Stimulated activated naive CD8-positive, alpha-beta T cell treated with anti-CD3 and anti-CD28 coated beads, Interleukin-15, amount 100 ng/mL, for 72 hours (primary cell): ENCODE data around the gene TADA2B.
A peak's percentile ranks its signal among the peaks of the same experiment; 100 is the strongest.

ENCODE experiments used
- ATAC-seq: fragments of 150-1000 bp; cut with Tn5 transposase; 2 replicates; pipeline ENCODE4 v1.10.0; 2021; ENCODE audit warnings: mild to moderate bottlenecking, moderate library complexity
- DNase-seq, 2 donors: peaks; one replicate each; pipeline ENCODE4 v3.0.0; 2021 to 2022
- H3K27ac Mint-ChIP-seq, 2 donors: one replicate each; pipeline ENCODE4 v1.8.0; 2022; ENCODE audit warnings: mild to moderate bottlenecking in 2 of 2, mixed read lengths in 2 of 2, moderate library complexity in 2 of 2
- H3K27me3 Mint-ChIP-seq: one replicate; pipeline ENCODE4 v1.8.0; 2022; ENCODE audit warnings: mixed read lengths
- H3K4me1 Mint-ChIP-seq: one replicate; pipeline ENCODE4 v1.8.0; 2022; ENCODE audit warnings: mild to moderate bottlenecking, mixed read lengths
- H3K4me3 Mint-ChIP-seq, 2 donors: one replicate each; pipeline ENCODE4 v1.8.0; 2022; ENCODE audit warnings: mild to moderate bottlenecking in 2 of 2, mixed read lengths in 2 of 2, moderate library complexity in 1 of 2
- H3K9me3 Mint-ChIP-seq, 2 donors: one replicate each; pipeline ENCODE4 v1.8.0; 2022; ENCODE audit warnings: mixed read lengths in 2 of 2

TADA2B gene

GRCh38 chr4:7013175-7013574 lies 30.0 kb upstream of the TADA2B start:
- no peak for DNase-seq
- Mint-ChIP-seq H3K4me3 (no peak overlapping the region), H3K4me1 (peaks cover 13% of the 10 kb centered on the region), H3K9me3 (no peaks in the 10 kb centered on the region), H3K27ac (peak overlapping the region; percentile 25 to 91), H3K27me3 (no peaks in the 10 kb centered on the region)
- no peak for ATAC-seq

- Mint-ChIP-seq H3K4me3 (no peak overlapping the region), H3K4me1 (peaks cover 11% of the 10 kb centered on the region), H3K27ac (peak overlapping the region; percentile 69 to 77), H3K27me3 (no peaks in the 10 kb centered on the region), H3K9me3 (no peaks in the 10 kb centered on the region)
- ATAC-seq: no peak
- no peak for DNase-seq
Observed at GRCh38 chr4:7014815-7015214, 28.4 kb upstream of the TADA2B start.

DNA sequence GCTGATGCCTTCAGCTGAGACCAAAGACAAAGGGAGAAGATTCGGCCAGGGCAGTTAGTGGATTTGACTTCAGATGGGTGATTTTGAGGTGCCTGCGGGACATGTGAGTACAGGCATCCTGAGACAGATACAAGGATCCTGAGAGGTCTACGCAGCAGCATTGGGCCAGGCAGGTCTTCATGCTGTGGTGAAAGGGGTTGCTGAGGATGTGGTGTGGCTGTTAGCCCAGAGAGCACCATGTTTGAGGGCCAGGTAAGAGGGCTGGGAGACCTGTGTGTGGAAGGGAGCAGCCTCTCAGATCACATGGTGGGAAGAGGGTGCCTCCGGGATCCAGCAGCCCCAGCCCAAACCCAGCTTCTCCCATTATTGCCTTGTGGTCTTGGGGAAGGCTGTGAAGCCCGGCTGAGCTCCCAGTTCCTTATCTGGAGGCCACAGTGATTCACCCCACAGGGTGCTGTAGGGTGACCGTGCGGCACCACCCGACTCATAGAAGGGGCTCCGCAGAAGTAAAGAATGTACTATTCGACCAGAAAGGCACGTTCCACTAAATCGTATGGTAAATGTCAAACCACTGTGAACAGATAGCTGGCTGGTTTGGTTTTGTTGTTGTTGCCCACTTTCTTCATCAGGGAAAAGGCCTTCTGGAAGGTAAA lies 27.7 kb upstream of the TADA2B start:
- DNase-seq (no peak), ATAC-seq (no peak)
- Mint-ChIP-seq H3K4me3 (no peak overlapping the region), H3K27me3 (no peaks in the 10 kb centered on the region), H3K4me1 (peaks cover 11% of the 10 kb centered on the region), H3K27ac (peak overlapping the region; percentile 69 to 77), H3K9me3 (no peaks in the 10 kb centered on the region)

GRCh38 chr4:7016086-7016485 lies 27.1 kb upstream of the TADA2B start:
- Mint-ChIP-seq H3K4me3 (no peak overlapping the region), H3K9me3 (no peaks in the 10 kb centered on the region), H3K27me3 (no peaks in the 10 kb centered on the region), H3K27ac (no peak overlapping the region), H3K4me1 (peaks cover 11% of the 10 kb centered on the region)
- no peak for ATAC-seq
- DNase-seq: no peak

- ATAC-seq (no peak), DNase-seq (no peak)
- H3K27ac Mint-ChIP-seq: peak overlapping the region; percentile 46 to 54
- no peak overlapping the region for H3K4me3 Mint-ChIP-seq
- peaks cover 11% of the 10 kb centered on the region for H3K4me1 Mint-ChIP-seq
- H3K27me3 Mint-ChIP-seq: no peaks in the 10 kb centered on the region
- no peaks in the 10 kb centered on the region for H3K9me3 Mint-ChIP-seq
Observed at GRCh38 chr4:7016512-7016911, 26.7 kb upstream of the TADA2B start.

DNA sequence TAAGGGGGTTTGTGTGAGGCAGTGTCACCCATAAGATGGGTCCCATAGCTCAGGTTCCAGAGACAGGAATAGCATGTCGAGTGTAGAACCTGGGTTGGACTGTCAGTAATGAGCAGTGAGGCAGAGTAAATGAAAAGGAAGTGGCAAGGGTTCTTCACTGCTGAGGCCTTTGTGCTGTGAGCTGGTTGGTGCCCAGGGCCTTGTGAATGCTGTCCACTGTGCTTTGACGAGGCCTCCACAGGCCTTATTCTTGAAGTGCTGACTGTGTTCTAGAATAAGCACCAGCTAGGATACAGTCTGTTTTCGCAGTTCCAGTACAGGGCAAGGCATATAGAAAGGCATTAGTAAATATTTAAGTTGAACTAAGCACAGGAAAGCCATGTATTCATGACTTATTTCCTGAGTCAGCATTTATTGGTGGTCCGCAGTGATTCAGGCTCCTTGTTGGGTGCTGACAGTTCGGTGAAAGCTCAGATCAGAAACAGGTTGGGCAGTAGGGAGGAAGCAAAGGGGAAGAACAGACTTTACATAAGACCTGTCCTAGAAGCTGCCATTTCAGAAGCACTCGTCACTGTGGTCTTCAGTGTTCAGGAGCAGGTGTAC lies 25.6 kb upstream of the TADA2B start:
- H3K9me3 Mint-ChIP-seq: no peaks in the 10 kb centered on the region
- H3K27me3 Mint-ChIP-seq: no peaks in the 10 kb centered on the region
- DNase-seq (no peak), ATAC-seq (no peak)
- H3K4me1 Mint-ChIP-seq: peaks cover 11% of the 10 kb centered on the region
- H3K4me3 Mint-ChIP-seq: no peak overlapping the region
- peak overlapping the region in 1 of 2 donors; percentile 14 for H3K27ac Mint-ChIP-seq

GRCh38 chr4:7018281-7018680 lies 24.9 kb upstream of the TADA2B start:
- ATAC-seq: no peak
- DNase-seq: no peak

DNA sequence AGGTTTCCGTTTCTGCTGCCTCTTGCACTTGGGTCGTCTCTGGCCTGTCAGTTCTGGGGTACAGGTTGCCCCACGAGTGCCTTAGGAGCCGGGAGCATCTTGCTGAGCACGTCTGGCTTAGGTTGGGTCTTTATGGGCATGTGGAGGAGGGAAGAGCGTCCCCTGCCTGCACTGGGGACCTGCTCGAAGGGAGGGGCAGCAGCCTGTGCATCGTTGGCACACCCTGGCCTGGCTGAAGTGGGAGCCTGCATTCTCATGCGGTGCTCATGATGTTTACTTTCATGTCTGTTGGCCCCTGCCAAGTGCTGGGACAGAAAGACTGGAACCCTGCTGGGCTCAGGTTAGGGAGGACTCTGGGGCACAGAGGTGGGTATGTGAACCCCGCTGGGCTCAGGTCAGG lies 23.8 kb upstream of the TADA2B start:
- H3K27me3 Mint-ChIP-seq: no peaks in the 10 kb centered on the region
- no peak overlapping the region for H3K4me3 Mint-ChIP-seq
- no peak for ATAC-seq
- peak overlapping the region; percentile 14 to 85 for H3K27ac Mint-ChIP-seq
- no peak for DNase-seq
- H3K9me3 Mint-ChIP-seq: no peaks in the 10 kb centered on the region
- no peaks in the 10 kb centered on the region for H3K4me1 Mint-ChIP-seq

More at GRCh38 chr4:7018281-7018680, 24.9 kb upstream of the TADA2B start:
- no peaks in the 10 kb centered on the region for H3K9me3 Mint-ChIP-seq
- H3K27ac Mint-ChIP-seq: no peak overlapping the region
- H3K27me3 Mint-ChIP-seq: no peaks in the 10 kb centered on the region
- H3K4me3 Mint-ChIP-seq: no peak overlapping the region
- H3K4me1 Mint-ChIP-seq: peaks cover 8% of the 10 kb centered on the region

GRCh38 chr4:7020290-7020689 lies 22.9 kb upstream of the TADA2B start:
- Mint-ChIP-seq H3K4me3 (no peak overlapping the region), H3K27ac (no peak overlapping the region), H3K27me3 (no peaks in the 10 kb centered on the region), H3K9me3 (no peaks in the 10 kb centered on the region), H3K4me1 (no peaks in the 10 kb centered on the region)
- ATAC-seq: no peak
- no peak for DNase-seq

DNA sequence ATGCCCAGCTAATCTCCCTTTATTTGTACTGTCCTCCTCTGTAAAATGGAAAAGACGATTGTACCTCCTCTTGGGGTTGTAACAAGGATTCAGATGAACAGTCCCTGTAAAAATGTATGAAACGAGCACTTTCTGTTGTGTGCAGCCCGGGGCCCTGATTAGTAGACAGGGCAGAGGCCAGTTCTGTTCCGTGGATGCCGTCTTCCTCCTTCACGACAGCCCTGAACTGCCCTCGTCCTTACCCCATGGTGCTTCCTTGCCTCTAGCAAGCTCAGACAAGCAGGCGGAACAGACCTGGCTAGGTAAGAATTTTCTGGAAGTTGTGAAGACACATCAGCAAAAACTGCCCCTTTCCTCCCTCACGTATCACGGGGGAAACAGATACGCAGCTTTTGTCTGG lies 22.3 kb upstream of the TADA2B start:
- DNase-seq: no peak
- Mint-ChIP-seq H3K9me3 (no peaks in the 10 kb centered on the region), H3K27me3 (no peaks in the 10 kb centered on the region), H3K4me1 (no peaks in the 10 kb centered on the region), H3K27ac (peak overlapping the region in 1 of 2 donors; percentile 65), H3K4me3 (no peak overlapping the region)
- ATAC-seq: no peak

- H3K4me1 Mint-ChIP-seq: no peaks in the 10 kb centered on the region
- H3K27ac Mint-ChIP-seq: peak overlapping the region in 1 of 2 donors; percentile 79
- H3K4me3 Mint-ChIP-seq: no peak overlapping the region
- H3K27me3 Mint-ChIP-seq: no peaks in the 10 kb centered on the region
- H3K9me3 Mint-ChIP-seq: no peaks in the 10 kb centered on the region
- ATAC-seq (no peak), DNase-seq (no peak)
Observed at GRCh38 chr4:7021355-7021754, 21.8 kb upstream of the TADA2B start.

DNA sequence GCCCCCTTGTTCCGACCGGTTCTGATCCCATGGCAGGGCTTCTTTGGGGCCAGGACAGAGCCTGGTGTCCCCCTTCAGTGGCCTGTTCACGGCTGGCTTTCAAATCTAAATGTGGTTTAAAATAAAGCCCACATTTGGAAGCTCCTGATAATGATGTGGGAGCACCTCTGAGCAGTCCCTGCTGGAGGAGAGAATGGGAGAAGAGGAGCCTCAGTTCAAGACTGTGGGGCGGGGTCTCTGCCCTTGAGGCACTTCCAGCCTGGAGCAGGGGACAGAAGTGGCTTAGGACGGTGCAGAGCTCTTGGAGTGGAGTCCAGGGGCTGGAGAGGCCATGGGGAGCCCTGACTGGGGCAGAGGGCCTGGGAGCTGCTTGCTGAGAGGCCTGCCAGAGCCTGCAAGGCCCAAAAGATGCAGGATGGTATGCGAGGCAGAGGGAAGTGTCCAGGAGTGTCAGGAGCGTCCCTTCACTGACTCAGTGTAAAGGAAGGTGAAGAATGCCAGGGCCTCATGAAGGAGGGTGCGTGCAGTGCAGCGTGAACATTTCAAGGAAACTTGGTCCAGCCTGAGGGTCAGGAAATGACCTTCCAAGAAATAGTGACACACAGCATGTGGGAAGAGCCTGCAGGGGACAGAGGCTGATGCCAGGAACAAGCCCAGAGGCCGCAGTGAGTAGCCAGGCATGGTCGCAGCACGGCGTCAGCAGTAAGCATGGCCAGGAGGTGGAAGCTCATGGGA lies 21.1 kb upstream of the TADA2B start:
- Mint-ChIP-seq H3K27ac (no peak overlapping the region), H3K4me3 (no peak overlapping the region), H3K9me3 (no peaks in the 10 kb centered on the region), H3K27me3 (no peaks in the 10 kb centered on the region), H3K4me1 (peaks cover 3% of the 10 kb centered on the region)
- DNase-seq: no peak
- ATAC-seq: no peak

- ATAC-seq: no peak
- H3K27ac Mint-ChIP-seq: no peak overlapping the region
- DNase-seq: no peak
- no peaks in the 10 kb centered on the region for H3K27me3 Mint-ChIP-seq
- H3K4me1 Mint-ChIP-seq: peaks cover 9% of the 10 kb centered on the region
- H3K4me3 Mint-ChIP-seq: no peak overlapping the region
- no peaks in the 10 kb centered on the region for H3K9me3 Mint-ChIP-seq
Observed at GRCh38 chr4:7023486-7023885, 19.7 kb upstream of the TADA2B start.

GRCh38 chr4:7023901-7024300 lies 19.3 kb upstream of the TADA2B start:
- Mint-ChIP-seq H3K9me3 (no peaks in the 10 kb centered on the region), H3K27me3 (no peaks in the 10 kb centered on the region), H3K4me3 (no peak overlapping the region), H3K27ac (peak overlapping the region in 1 of 2 donors; percentile 46), H3K4me1 (peaks cover 9% of the 10 kb centered on the region)
- ATAC-seq (no peak), DNase-seq (no peak)

- H3K9me3 Mint-ChIP-seq: no peaks in the 10 kb centered on the region
- no peak for ATAC-seq
Observed at GRCh38 chr4:7024336-7024890, 18.8 kb upstream of the TADA2B start.

GRCh38 chr4:7025040-7025602 lies 18.1 kb upstream of the TADA2B start:
- Mint-ChIP-seq H3K9me3 (no peaks in the 10 kb centered on the region), H3K27ac (no peak overlapping the region), H3K4me3 (no peak overlapping the region), H3K4me1 (peaks cover 9% of the 10 kb centered on the region), H3K27me3 (no peaks in the 10 kb centered on the region)
- DNase-seq (no peak), ATAC-seq (no peak)

More at GRCh38 chr4:7024336-7024890, 18.8 kb upstream of the TADA2B start:
- no peaks in the 10 kb centered on the region for H3K27me3 Mint-ChIP-seq
- no peak for DNase-seq
- H3K4me1 Mint-ChIP-seq: peaks cover 9% of the 10 kb centered on the region
- no peak overlapping the region for H3K27ac Mint-ChIP-seq
- H3K4me3 Mint-ChIP-seq: no peak overlapping the region
